ENCODE results near the gene CRMP1.

The CRMP1 gene

DNA sequence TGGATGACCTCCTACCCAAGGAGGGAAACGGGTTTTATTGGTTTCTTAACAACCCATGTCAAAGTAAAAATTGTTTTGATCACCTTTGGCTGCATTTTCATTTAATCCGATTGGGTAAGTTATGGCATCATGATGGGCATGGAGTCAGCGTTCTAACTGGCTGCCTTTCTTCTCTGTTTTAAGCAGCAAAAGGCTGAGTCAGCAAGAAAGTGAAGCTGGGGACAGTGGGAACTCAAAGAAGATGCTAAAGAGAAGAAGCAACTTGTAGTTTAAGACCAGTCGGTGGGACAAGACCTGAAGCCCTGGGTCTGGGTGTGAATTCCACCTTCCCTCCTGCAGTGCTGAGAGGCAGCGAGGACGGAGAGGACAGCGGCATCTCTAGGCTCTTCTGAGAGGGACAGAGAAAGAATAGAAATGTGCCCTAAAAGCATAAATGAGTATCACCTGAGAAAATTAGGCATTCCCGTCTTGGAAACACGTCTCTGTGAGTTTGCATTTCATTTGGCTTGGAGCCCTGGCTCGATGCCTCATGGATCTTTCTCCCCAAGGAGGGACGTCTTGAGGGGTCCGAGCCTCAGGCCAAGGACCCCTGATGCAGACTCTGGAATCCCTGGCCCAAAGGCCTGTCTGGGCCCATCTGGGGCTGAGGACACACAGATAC, 82.0 kb downstream of the CRMP1 start:
- DNase-seq (ENCODE audit: low read depth, low spot score) = no peak
- H3K4me3 ChIP-seq (ENCODE audit: low read length) = no peak overlapping the region

DNA sequence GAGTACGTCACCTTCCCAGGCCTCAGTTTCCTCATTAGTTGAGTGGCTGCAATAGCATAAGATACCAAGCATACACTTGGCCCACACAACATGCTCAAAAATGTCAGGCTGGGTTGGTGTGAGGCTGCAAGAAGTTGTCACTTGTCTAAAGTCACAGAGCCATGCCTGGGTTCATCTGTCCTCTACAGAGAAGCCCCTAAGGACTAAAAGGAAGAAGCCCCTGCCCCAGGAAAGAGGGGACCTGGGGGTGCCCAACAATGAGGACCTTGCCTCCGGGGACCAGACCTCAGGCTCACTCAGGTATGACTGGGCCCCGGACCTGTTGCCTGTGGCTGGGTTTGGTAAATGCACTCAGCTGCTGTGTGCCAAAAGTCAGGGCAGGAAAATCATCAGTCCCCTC, 82.7 kb downstream of the CRMP1 start:
- H3K4me3 ChIP-seq (ENCODE audit: low read length) = no peak overlapping the region
- DNase-seq (ENCODE audit: low read depth, low spot score) = no peak

DNA sequence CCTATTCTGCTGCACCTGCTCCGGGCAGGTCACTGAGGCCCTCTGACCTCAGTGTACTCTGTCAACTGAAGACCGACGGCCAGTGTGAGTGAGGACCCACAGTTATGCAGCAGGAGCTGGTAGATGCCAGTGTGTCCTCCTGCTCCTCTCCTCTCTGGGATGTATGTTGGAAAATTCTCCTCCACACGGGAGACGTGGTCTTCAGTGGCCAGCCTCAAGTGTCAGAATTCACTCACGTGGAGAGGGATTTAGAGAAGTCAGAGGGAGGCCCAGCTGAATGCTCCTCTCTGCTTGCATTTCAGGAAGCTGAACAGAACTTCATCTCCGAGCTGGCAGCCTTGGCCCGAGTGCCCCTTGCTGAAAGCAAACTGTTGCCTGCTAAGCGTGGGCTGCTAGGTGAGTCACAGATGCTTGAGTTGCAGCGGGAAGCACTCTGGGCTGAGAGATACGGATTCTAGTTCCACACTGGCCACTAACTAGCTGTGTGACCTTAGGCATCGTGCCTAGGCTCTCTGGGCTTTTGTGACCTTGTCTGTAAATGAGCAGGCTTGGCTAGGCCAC, 83.6 kb downstream of the CRMP1 start:
- DNase-seq (ENCODE audit: low read depth, low spot score) = no peak
- no peak overlapping the region for H3K4me3 ChIP-seq (ENCODE audit: low read length)

GRCh38 chr4:5808081-5808741, 84.7 kb downstream of the CRMP1 start:
- no peak for DNase-seq (ENCODE audit: low read depth, low spot score)
- no peak overlapping the region for H3K4me3 ChIP-seq (ENCODE audit: low read length)

DNA sequence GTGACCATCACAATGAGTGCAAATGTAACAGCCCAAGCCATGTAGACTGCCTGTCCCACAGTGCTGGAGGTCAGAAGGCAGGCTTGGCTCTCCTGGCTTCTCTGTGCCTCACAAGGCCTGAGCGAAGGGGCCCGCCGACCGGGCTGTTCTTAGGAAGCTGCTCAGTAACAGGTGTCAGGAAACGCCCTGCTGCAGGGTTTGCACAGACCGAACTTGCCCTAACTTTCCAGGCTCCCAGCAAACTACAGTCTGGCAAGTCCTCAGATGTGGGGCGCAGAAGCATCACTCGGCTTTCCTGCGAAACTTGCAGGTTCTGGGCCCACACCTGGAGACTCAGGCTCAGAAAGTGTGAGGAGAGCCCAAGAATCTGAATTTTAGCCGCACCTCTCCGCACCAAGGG, 87.6 kb downstream of the CRMP1 start:
- no peak for DNase-seq (ENCODE audit: low read depth, low spot score)

DNA sequence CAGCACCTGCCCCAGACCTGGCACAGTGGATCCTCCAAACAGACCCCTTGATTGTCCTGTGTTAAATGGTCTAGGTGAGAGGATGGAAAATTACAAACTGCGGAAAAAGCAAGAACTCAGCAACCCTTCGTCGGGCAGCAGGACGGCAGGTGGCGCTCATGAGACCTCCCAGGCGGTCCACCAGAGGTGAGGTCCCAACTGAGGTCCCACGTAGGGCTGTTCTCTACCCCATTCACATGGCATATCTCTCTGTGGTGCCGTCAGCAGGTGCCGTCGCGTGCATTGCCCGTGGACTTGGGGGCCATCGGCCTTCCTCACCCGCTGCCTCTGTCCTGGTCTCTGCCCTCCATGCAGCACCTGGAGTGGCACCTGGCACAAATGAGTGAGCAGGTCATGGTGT, 88.2 kb downstream of the CRMP1 start:
- no peak overlapping the region for H3K4me3 ChIP-seq (ENCODE audit: low read length)
- DNase-seq (ENCODE audit: low read depth, low spot score) = no peak

More for the DNA sequence above, 87.6 kb downstream of the CRMP1 start:
- no peak overlapping the region for H3K4me3 ChIP-seq (ENCODE audit: low read length)

DNA sequence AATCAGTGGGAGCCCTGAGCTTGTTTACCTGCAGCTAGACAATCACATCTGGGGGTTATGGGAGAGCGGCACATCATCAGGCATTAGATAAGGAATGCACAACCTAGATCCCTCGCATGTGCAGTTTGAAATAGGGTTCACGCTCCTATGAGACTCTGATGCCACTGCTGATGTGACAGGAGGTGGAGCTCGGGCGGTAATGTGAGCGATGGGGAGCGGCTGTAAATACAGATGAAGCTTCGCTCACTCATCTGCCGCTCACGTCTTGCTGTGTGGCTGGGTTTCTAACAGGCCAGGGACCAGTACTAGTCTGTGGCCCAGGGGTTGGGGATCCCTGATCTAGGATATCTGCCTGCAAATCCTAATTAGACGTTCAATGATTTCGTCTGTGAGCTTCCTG, 90.3 kb downstream of the CRMP1 start:
- H3K4me3 ChIP-seq (ENCODE audit: low read length) = no peak overlapping the region
- no peak for DNase-seq (ENCODE audit: low read depth, low spot score)

DNA sequence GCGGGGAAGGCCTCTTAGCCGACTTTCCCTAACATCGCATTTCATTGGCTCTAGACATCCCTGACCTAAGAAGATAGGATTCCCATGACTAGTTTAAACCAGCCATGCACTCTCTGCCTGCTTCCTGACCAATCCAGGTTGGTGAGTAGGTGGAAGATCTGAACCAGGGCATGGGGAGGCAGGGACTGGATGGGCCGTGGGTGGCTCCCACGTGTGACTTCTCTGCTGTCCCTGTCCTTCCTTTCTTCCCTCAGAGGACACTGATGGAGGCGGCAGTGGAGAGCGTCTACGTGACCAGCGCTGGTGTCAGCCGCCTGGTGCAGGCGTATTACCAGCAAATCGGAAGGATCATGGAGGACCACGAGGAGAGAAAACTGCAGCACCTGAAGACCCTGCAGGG, 91.2 kb downstream of the CRMP1 start:
- no peak overlapping the region for H3K4me3 ChIP-seq (ENCODE audit: low read length)

GRCh38 chr4:5800496-5800895, 92.4 kb downstream of the CRMP1 start:
- no peak overlapping the region for H3K4me3 ChIP-seq (ENCODE audit: low read length)
- no peak for DNase-seq (ENCODE audit: low read depth, low spot score)

More for the DNA sequence above, 91.2 kb downstream of the CRMP1 start:
- no peak for DNase-seq (ENCODE audit: low read depth, low spot score)

DNA sequence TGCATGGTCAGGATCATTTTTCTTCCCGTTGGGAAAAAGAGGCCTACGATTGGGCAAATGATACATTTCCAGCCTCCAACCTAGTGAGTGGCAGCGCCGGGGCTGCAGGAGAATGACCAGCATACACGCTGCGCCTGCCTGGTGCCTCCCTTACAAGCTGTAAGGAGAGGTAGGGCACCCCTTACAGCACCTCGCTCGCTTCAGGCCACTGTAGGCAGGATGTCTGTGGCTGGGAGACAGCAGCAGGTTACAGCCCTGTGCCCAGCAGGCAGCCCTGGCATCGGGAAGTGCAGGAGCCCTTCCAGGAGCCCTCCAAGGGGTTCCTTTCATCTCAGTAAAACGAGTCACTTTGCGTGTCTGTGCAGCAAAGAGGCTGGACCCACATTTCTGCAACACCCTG, 93.5 kb downstream of the CRMP1 start:
- H3K4me3 ChIP-seq (ENCODE audit: low read length) = no peak overlapping the region
- no peak for DNase-seq (ENCODE audit: low read depth, low spot score)

DNA sequence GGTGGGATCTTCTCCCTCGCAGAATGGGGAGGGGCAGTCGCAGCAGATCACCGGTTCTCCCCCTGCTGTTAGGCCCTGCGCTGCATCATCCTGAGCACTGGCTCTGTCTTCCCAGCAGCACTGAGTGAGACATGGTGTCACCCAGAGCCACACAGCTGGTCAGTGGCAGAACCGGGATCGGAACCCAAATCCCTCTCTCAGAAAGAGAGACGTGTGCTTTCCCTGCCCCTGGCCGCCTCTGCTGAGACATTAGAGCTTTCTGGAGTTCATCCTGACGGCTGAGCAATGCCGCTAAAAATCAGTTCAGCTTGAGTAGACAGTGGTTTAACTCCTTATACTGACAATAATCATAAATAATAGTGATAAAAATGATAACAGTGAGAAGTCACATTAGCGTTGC, 93.9 kb downstream of the CRMP1 start:
- H3K4me3 ChIP-seq (ENCODE audit: low read length) = no peak overlapping the region
- no peak for DNase-seq (ENCODE audit: low read depth, low spot score)

GRCh38 chr4:5798462-5798861, 94.4 kb downstream of the CRMP1 start:
- no peak for DNase-seq (ENCODE audit: low read depth, low spot score)
- no peak overlapping the region for H3K4me3 ChIP-seq (ENCODE audit: low read length)

DNA sequence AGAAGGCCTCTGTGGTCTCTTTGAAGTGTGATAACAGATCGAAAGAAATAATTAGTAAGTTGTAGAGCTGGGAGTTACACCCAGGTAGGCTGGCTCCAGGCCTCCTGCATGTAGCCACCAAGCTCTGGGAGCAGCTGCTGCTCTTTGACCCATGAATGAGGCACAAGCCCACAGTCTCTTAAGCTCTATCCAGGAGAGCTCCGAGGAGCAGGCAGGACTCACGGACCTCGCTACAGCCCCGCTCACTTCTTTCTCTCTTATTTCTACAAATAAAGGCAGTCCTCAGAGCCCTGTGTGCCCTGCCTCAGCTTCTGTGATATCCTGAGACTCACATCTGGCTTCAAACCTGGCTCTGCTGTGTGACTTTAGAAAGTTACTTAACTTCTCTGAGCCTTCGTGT, 95.0 kb downstream of the CRMP1 start:
- no peak for DNase-seq (ENCODE audit: low read depth, low spot score)
- no peak overlapping the region for H3K4me3 ChIP-seq (ENCODE audit: low read length)

DNA sequence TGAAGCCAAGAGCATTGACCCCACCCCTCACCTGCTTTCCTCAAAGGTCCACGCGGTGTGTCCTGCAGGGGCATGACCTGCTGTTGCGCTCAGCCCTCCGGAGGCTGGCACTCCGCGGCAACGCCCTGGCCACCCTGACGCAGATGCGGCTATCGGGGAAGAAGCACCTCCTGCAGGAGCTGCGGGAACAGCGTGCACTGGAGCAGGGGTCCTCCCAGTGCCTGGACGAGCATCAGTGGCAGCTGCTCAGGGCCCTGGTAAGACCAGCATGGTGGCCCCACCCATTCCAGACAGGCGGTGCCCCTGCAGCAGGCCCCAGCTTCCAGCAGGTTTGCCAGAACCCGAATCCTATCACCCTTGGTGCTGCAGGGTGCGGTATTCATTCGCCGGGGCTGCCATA, 95.9 kb downstream of the CRMP1 start:
- H3K4me3 ChIP-seq (ENCODE audit: low read length) = no peak overlapping the region
- DNase-seq (ENCODE audit: low read depth, low spot score) = no peak

- H3K4me3 ChIP-seq (ENCODE audit: low read length) = no peak overlapping the region
- no peak for DNase-seq (ENCODE audit: low read depth, low spot score)
Measured at GRCh38 chr4:5795580-5795979, 97.3 kb downstream of the CRMP1 start.

DNA sequence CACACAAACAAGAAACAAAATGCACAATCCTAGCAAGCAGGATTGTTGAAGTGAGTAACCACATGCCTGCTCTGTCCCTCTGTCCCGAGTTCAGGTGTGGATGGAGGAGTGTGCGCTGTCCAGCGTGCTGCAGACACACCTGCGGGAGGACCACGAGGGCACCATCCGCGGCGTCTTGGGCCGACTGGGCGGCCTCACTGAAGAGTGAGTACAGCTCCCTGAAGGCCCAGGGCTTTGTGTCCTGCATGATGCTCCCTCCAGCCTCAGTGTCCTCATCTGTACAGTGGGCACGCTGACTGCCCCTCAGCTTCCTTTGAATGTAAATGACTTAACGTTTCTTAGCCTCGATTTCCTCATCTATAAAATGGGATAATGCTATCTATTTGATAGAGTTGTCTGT, 99.4 kb downstream of the CRMP1 start:
- no peak for DNase-seq (ENCODE audit: low read depth, low spot score)
- no peak overlapping the region for H3K4me3 ChIP-seq (ENCODE audit: low read length)

DNA sequence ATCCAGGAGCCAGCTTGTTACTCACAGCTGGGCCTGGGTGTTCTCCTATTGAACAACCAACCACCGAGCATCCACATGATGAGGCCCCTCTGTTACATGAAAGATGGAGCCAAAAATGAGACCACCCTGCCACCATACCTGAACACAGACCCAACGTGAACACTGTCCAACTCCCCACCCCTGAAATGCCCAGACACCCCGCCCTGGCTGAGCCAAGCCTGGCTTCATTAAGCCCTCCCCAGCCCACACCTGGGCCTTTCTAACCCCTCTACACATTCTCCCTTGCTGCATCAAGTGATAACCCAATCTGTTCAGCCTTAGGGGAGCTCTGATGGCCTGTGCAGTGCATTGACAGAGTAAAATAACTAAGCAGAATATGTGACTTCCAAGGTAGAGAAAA, 101.2 kb downstream of the CRMP1 start:
- no peak for DNase-seq (ENCODE audit: low read depth, low spot score)
- no peak overlapping the region for H3K4me3 ChIP-seq (ENCODE audit: low read length)

DNA sequence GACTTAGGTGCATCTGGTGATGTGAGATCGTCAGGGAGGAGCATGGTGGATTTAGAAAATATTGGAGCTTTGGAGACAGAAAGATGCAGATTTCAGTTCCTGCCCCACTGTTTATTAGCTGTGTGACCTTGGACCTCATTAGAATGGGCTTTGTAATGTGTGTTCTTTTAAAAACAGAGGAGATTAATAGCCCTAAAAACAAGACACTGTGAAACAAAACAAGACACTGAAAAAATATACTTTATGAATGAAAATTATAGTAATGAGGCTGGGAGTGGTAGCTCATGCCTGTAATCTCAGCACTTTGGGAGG, 102.4 kb downstream of the CRMP1 start:
- no peak overlapping the region for H3K4me3 ChIP-seq (ENCODE audit: low read length)
- DNase-seq (ENCODE audit: low read depth, low spot score) = no peak

GRCh38 chr4:5789141-5789540, 103.7 kb downstream of the CRMP1 start:
- DNase-seq (ENCODE audit: low read depth, low spot score) = no peak
- no peak overlapping the region for H3K4me3 ChIP-seq (ENCODE audit: low read length)

DNA sequence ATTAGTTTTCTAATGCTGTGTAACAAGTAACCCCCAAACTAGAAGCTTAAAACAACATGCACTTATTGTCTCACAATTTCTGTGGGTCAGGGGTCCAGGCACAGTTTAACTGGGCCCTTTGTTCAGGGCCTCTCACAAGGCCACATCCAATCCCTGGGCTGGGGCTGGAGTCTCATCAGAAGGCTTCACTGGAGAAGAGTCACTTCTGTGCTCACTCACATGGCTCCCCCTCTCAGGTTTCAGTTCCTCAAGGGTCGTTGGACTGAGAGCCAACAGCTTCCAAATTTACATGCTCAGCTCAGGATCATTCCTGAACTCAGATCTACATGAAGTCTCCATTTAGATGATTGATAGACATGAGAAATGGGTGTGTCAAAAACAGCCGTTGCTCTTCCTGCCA, 104.7 kb downstream of the CRMP1 start:
- no peak for DNase-seq (ENCODE audit: low read depth, low spot score)
- no peak overlapping the region for H3K4me3 ChIP-seq (ENCODE audit: low read length)

- H3K4me3 ChIP-seq (ENCODE audit: low read length) = no peak overlapping the region
- DNase-seq (ENCODE audit: low read depth, low spot score) = no peak
Measured at GRCh38 chr4:5787311-5787710, 105.6 kb downstream of the CRMP1 start.
